ENCODE measurements around the gene ANKRD44.

ANKRD44 gene

GRCh38 chr2:197266477-197266876 is 44.1 kb downstream of the ANKRD44 start:
- no peak overlapping the region for H3K4me3 ChIP-seq (replicated peaks; ENCODE audit: low read depth, low read length)
- TF ChIP-seq CTCF (IDR thresholded peaks at IDR 0.05; ENCODE audit: low read depth, low read length, missing control alignments), result no peak
- DNase-seq (ENCODE audit: extremely low read depth, low read depth), result no peak

GRCh38 chr2:197265924-197266323 is 44.7 kb downstream of the ANKRD44 start:
- TF ChIP-seq CTCF (IDR thresholded peaks at IDR 0.05; ENCODE audit: low read depth, low read length, missing control alignments), result no peak
- no peak overlapping the region for H3K4me3 ChIP-seq (replicated peaks; ENCODE audit: low read depth, low read length)
- no peak for DNase-seq (ENCODE audit: extremely low read depth, low read depth)

GRCh38 chr2:197265036-197265435 is 45.5 kb downstream of the ANKRD44 start:
- TF ChIP-seq CTCF (IDR thresholded peaks at IDR 0.05; ENCODE audit: low read depth, low read length, missing control alignments), result no peak
- DNase-seq (ENCODE audit: extremely low read depth, low read depth), result no peak
- no peak overlapping the region for H3K4me3 ChIP-seq (replicated peaks; ENCODE audit: low read depth, low read length)

- DNase-seq (ENCODE audit: extremely low read depth, low read depth), result no peak
- no peak for TF ChIP-seq CTCF (IDR thresholded peaks at IDR 0.05; ENCODE audit: low read depth, low read length, missing control alignments)
- no peak overlapping the region for H3K4me3 ChIP-seq (replicated peaks; ENCODE audit: low read depth, low read length)
These were observed 46.2 kb downstream of the ANKRD44 start for GRCh38 chr2:197264332-197264731.

- H3K4me3 ChIP-seq (replicated peaks; ENCODE audit: low read depth, low read length), result no peak overlapping the region
- no peak for TF ChIP-seq CTCF (IDR thresholded peaks at IDR 0.05; ENCODE audit: low read depth, low read length, missing control alignments)
- DNase-seq (ENCODE audit: extremely low read depth, low read depth), result no peak
These were observed 47.5 kb downstream of the ANKRD44 start for GRCh38 chr2:197263077-197263476.

- no peak for TF ChIP-seq CTCF (IDR thresholded peaks at IDR 0.05; ENCODE audit: low read depth, low read length, missing control alignments)
- no peak overlapping the region for H3K4me3 ChIP-seq (replicated peaks; ENCODE audit: low read depth, low read length)
- no peak for DNase-seq (ENCODE audit: extremely low read depth, low read depth)
These were observed 48.8 kb downstream of the ANKRD44 start for GRCh38 chr2:197261808-197262226.

- TF ChIP-seq CTCF (IDR thresholded peaks at IDR 0.05; ENCODE audit: low read depth, low read length, missing control alignments), result no peak
- DNase-seq (ENCODE audit: extremely low read depth, low read depth), result no peak
- H3K4me3 ChIP-seq (replicated peaks; ENCODE audit: low read depth, low read length), result no peak overlapping the region
These were observed 51.0 kb downstream of the ANKRD44 start for GRCh38 chr2:197259470-197259999.

All from HFF-Myc (cell line).